Progenitor cell of endocrine pancreas (in vitro differentiated cells): ENCODE measurements around the gene FBXL12. TPM values are rescaled to one million over a fixed set of nuclear protein-coding genes. Genes with fewer than 3 reads are reported as not detected.

ENCODE experiments used
- DNase-seq: peaks from one replicate; pipeline ENCODE4 v3.0.0; 2021; ENCODE audit warnings: low spot score; ENCODE audit not compliant: unreplicated experiment
- H3K27ac Mint-ChIP-seq: 2 replicates; pipeline ENCODE4 v1.8.0; 2021; ENCODE audit warnings: mild to moderate bottlenecking, moderate library complexity, mixed read lengths
- H3K27me3 Mint-ChIP-seq: 2 replicates; pipeline ENCODE4 v1.8.0; 2021; ENCODE audit warnings: mixed read lengths
- H3K36me3 Mint-ChIP-seq: 2 replicates; pipeline ENCODE4 v1.8.0; 2022; ENCODE audit warnings: mixed read lengths; ENCODE audit not compliant: insufficient read depth
- H3K4me1 Mint-ChIP-seq: 2 replicates; pipeline ENCODE4 v1.8.0; 2021; ENCODE audit warnings: low read depth, mixed read lengths
- H3K4me3 Mint-ChIP-seq: 2 replicates; pipeline ENCODE4 v1.8.0; 2021; ENCODE audit warnings: low read depth, mild to moderate bottlenecking, moderate library complexity, mixed read lengths
- H3K9me3 Mint-ChIP-seq: 2 replicates; pipeline ENCODE4 v1.8.0; 2021; ENCODE audit warnings: low read depth, mixed read lengths
- total RNA-seq: library from RNA; stranded (reverse); gene quantifications from 2 replicates; pipeline ENCODE4 v1.2.1, GENCODE V29; 2021
- TF ChIP-seq, protein P1 (sequence below): fragments of 200-600 bp; sonication (generic); IDR thresholded peaks from one replicate; pipeline ENCODE4 v1.5.0; 2021; ENCODE audit warnings: antibody characterized with exemption, mild to moderate bottlenecking; ENCODE audit not compliant: unreplicated experiment

Gene FBXL12
- total RNA-seq, 1 donor from 2014 or later, result 32.0 TPM

DNA sequence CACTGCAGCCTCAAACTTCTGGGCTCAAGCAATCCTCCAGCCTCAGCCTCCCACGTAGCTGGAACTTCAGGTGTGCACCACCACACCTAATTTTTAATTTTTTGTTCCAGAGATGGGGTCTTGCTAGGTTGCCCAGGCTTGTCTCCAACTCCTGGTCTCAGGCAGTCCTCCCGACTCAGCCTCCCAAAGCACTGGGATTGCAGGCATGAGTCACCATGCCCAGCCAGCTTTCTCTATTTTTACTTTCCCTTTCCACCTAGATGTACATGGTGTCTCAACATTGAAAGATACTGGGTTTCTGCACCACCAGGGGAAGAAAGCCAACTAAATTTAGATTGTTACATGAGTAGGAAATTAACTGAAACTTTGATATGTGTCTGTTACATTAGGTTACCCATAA, 36.5 kb downstream of the FBXL12 start:
- Mint-ChIP-seq H3K36me3 (peaks cover 6% of the 10 kb centered on the region), H3K9me3 (no peaks in the 10 kb centered on the region), H3K4me1 (peaks cover 9% of the 10 kb centered on the region), H3K27ac (peak overlapping the region; percentile 74), H3K4me3 (no peak overlapping the region), H3K27me3 (no peaks in the 10 kb centered on the region)
- TF ChIP-seq, protein P1, sequence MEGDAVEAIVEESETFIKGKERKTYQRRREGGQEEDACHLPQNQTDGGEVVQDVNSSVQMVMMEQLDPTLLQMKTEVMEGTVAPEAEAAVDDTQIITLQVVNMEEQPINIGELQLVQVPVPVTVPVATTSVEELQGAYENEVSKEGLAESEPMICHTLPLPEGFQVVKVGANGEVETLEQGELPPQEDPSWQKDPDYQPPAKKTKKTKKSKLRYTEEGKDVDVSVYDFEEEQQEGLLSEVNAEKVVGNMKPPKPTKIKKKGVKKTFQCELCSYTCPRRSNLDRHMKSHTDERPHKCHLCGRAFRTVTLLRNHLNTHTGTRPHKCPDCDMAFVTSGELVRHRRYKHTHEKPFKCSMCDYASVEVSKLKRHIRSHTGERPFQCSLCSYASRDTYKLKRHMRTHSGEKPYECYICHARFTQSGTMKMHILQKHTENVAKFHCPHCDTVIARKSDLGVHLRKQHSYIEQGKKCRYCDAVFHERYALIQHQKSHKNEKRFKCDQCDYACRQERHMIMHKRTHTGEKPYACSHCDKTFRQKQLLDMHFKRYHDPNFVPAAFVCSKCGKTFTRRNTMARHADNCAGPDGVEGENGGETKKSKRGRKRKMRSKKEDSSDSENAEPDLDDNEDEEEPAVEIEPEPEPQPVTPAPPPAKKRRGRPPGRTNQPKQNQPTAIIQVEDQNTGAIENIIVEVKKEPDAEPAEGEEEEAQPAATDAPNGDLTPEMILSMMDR, result no peak
- no peak for DNase-seq

DNA sequence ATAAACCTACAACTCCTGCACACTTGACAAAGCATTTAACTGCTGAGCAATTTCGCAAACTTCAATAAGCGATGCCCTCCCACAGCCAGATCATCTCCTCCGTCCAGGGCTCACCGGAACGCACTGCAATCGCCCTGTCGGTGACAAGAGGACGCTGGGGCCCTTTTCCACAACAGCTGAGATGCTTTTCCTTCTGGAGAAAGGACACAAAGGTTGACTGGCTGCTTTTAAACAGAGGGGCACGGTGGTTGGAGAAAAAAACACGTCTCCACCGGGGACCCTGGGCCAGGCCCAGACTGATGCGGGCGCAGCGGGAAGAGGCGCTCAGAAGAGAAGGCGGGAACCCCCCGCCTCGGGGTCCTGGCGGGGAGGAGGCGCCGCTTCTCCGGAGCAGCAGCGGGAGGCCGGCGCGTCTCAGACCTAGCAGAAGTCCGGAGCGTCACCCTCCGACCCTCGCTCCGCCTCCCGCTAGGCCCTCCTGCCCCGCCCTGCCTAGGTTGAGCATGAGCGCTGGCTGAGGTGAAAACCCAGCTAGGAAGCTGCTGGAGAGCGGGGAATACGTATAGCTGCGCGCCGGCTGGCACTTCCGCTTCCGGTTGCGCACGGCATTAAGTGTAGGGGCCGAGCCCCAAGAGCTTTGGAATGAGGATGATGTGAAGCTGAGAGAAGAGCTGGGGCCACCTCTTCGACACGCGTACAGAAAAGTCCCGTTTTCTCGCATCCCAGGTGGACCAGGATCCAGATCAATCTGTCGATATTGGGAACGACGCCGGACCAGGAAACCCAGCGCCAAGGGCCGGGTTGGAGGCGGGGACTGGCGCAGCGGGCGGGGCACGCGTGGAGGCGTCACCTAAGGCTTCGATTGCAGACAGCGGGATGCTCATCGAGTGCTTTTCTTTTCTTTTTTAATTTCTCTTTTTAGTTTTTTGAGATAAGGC, 50.4 kb downstream of the FBXL12 start, which contains the start of gene ZNF846:
Gene ZNF846, minus strand, starts transcription at position 564 of the 938 bp plus-strand sequence. CDS start 3,788 bp downstream, outside the sequence.
- peak; percentile 89 for DNase-seq
- H3K4me3 Mint-ChIP-seq, result peak within 1 kb of the TSS; percentile 96
- H3K4me1 Mint-ChIP-seq, result peaks cover 4% of the 10 kb centered on the region
- no peaks in the 10 kb centered on the region for H3K27me3 Mint-ChIP-seq
- H3K9me3 Mint-ChIP-seq, result peaks cover 12% of the 10 kb centered on the region
- peak within 1 kb of the TSS; percentile 97 for H3K27ac Mint-ChIP-seq
- TF ChIP-seq, protein P1, result no peak
- peaks cover 35% of the 10 kb centered on the region for H3K36me3 Mint-ChIP-seq

Other genes with a start within 250 kb of the FBXL12 start
- gene ZNF121, start 234.6 kb downstream of the FBXL12 start, total RNA-seq, result 53.9 and 57.0 TPM in 2 replicates
- gene ZNF561, start 197.8 kb downstream of the FBXL12 start, total RNA-seq, result 84.9 and 90.1 TPM in 2 replicates
- 28.4 and 31.2 TPM in 2 replicates for gene ZNF562, start 144.0 kb downstream of the FBXL12 start, total RNA-seq
- 33.3 and 34.0 TPM in 2 replicates for gene ZNF846, start 50.3 kb downstream of the FBXL12 start, total RNA-seq
- gene UBL5, start 8.8 kb upstream of the FBXL12 start, total RNA-seq, result 335 and 342 TPM in 2 replicates
- 83.3 and 90.6 TPM in 2 replicates for gene PIN1, start 16.2 kb upstream of the FBXL12 start, total RNA-seq
- gene OLFM2, start 117.4 kb upstream of the FBXL12 start, total RNA-seq, result 55.0 and 57.9 TPM in 2 replicates
- 0.05 TPM in 1 of 2 replicates, not detected in the other for gene COL5A3, start 191.4 kb upstream of the FBXL12 start, total RNA-seq
- not detected in 2 replicates for gene RDH8, start 194.4 kb upstream of the FBXL12 start, total RNA-seq